GM12865 (cell line): ENCODE data around the gene LHX1.

Experiments used
- DNase-seq: peaks from one replicate; pipeline ENCODE4 v3.0.0; 2010; ENCODE audit warnings: low read depth
- H3K4me3 ChIP-seq: 2 replicates; pipeline ENCODE4 v1.5.1; 2011; ENCODE audit warnings: mild to moderate bottlenecking, low read depth, low read length, control low read depth
- CTCF ChIP-seq: IDR thresholded peaks from 2 replicates; pipeline ENCODE4 v1.5.1; 2011; ENCODE audit warnings: low read length, control low read depth, low read depth, inconsistent platforms; ENCODE audit not compliant: insufficient read depth; ENCODE audit errors: missing control alignments

The LHX1 gene

GRCh38 chr17:36972905-36973304 lies 35.6 kb downstream of the LHX1 start:
- no peak for TF ChIP-seq CTCF
- no peak for DNase-seq
- H3K4me3 ChIP-seq, result no peak overlapping the region

DNA sequence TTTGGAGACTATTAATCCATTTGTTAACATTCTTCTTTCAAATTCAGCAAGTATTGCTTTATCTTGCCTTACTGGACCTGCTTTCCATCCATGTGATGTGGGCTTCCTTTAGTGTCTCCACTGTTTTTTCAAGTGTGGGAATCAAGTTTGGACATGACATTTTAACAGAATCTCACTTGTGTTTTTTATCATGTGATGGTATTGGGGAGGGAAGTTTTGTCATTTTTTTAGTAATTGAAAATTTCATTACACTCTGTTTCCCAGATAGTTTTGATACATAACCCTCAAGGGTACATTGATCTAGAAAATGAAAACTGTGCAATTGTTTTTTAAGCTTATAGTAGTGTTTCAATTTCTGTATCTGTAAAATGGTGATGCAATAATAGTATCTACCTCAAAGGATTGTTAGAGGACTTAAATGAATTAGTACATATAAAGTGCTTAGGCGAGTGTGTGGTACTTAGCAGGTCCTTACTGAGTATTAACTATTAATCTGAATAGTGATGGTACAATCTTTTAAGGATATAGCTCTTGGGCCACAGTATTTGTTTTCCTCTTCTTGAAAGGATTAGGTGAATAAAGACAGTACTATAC lies 38.7 kb downstream of the LHX1 start:
- no peak for DNase-seq
- no peak for TF ChIP-seq CTCF
- no peak overlapping the region for H3K4me3 ChIP-seq

DNA sequence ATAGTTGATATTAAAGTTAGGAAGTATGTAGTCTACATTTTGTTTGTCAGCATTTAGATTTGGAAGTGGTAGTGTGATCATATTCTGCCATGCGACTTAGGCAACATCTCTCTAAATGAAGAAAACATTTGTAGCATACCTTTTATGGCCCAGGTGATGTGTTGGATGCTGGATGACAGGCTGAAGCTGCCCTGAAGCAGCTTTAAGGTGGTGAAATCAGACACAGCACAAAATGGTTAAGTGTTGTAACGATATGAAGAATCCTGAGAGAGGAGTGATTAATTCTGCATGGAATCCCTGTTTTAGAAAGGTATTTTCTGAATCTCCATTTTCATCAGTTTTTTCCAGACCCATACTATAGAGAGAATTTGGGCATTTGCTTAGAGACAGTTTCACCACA lies 39.8 kb downstream of the LHX1 start:
- no peak for DNase-seq
- TF ChIP-seq CTCF, result no peak
- no peak overlapping the region for H3K4me3 ChIP-seq

DNA sequence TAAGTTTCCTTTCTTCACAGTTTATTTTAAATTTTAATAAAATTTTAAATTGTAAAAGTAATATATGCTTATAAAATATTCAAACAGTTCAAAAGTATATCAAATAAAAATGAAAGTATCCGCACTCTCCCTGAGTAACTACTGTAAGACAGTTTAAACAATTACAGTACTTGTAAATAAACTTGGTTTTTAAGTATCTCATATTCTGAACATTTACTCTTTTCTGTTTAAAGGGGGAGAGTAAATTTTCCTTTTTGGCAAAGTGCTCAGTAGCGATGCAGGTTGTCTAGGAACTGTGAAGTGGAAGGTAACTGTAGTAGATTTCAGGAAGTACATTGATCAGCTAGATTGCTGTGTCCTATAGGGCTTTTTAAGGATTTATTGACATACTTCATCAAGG lies 40.3 kb downstream of the LHX1 start:
- DNase-seq, result no peak
- TF ChIP-seq CTCF, result no peak
- H3K4me3 ChIP-seq, result no peak overlapping the region

GRCh38 chr17:36978810-36979564 lies 41.7 kb downstream of the LHX1 start:
- DNase-seq, result no peak

GRCh38 chr17:36979565-36979941 lies 42.3 kb downstream of the LHX1 start:
- H3K4me3 ChIP-seq, result no peak overlapping the region
- DNase-seq, result no peak
- no peak for TF ChIP-seq CTCF

More at GRCh38 chr17:36978810-36979564, 41.7 kb downstream of the LHX1 start:
- H3K4me3 ChIP-seq, result no peak overlapping the region
- no peak for TF ChIP-seq CTCF
